Lung (tissue), 12 donors: Measurements from ENCODE around the gene POLR1D. TPM values are rescaled to one million over a fixed set of nuclear protein-coding genes. Genes with fewer than 3 reads are reported as not detected.

Source experiments
- ATAC-seq: fragments of 200-7000 bp; cut with Tn5 transposase; one replicate; pipeline ENCODE4 v1.9.1; 2020; ENCODE audit warnings: moderate number of reproducible peaks; ENCODE audit not compliant: insufficient read depth, low FRiP score
- DNase-seq, 3 donors: peaks; one replicate each; pipeline ENCODE4 v3.0.0-alpha.2; 2013 to 2017
- H3K27ac ChIP-seq, 2 donors: one replicate each; pipeline ENCODE4 v1.5.1; 2013; ENCODE audit warnings: mild to moderate bottlenecking in 2 of 2, moderate library complexity in 2 of 2, control low read depth in 1 of 2, inconsistent platforms in 1 of 2, low read depth in 1 of 2, low read length in 1 of 2
- H3K27me3 ChIP-seq, 3 donors: one replicate each; pipeline ENCODE4 v1.5.1; 2013; ENCODE audit warnings: low read length in 2 of 3; ENCODE audit not compliant: control insufficient read depth in 3 of 3, insufficient read depth in 3 of 3
- H3K36me3 ChIP-seq, 4 donors: one replicate each; pipeline ENCODE4 v1.5.1; 2013; ENCODE audit warnings: low read length in 4 of 4, mild to moderate bottlenecking in 1 of 4, moderate library complexity in 1 of 4; ENCODE audit not compliant: control insufficient read depth in 4 of 4, insufficient read depth in 4 of 4
- H3K4me1 ChIP-seq, 5 donors: one replicate each; pipeline ENCODE4 v1.5.1; 2013; ENCODE audit warnings: low read length in 5 of 5, mild to moderate bottlenecking in 2 of 5, moderate library complexity in 1 of 5; ENCODE audit not compliant: control insufficient read depth in 5 of 5, insufficient read depth in 5 of 5
- H3K4me3 ChIP-seq: one replicate; pipeline ENCODE4 v1.5.1; 2013; ENCODE audit warnings: mild to moderate bottlenecking, control low read depth, moderate library complexity
- H3K9ac ChIP-seq, 2 donors: one replicate each; pipeline ENCODE4 v1.5.1; 2013; ENCODE audit warnings: low read length in 2 of 2, control low read depth in 1 of 2; ENCODE audit not compliant: insufficient read depth in 1 of 2
- H3K9me3 ChIP-seq, 4 donors: one replicate each; pipeline ENCODE4 v1.5.1; 2013; ENCODE audit warnings: low read length in 3 of 4, mild to moderate bottlenecking in 1 of 4, moderate library complexity in 1 of 4; ENCODE audit not compliant: control insufficient read depth in 4 of 4, insufficient read depth in 3 of 4
- WGBS, 2 donors: extraction: QIAGEN DNeasy Blood & Tissue Kit; methylation state at CpG; one replicate each; pipeline ENCODE4 v1.1.7; 2013; 5-methylcytosine and 5-hydroxymethylcytosine counted together
- polyA plus RNA-seq, 2 donors: library from polyadenylated mRNA; stranded (reverse); fragments of 200-250 nt; gene quantifications; one replicate each; pipeline ENCODE4 v1.2.1, GENCODE V29; 2013
- total RNA-seq, 2 donors: library from RNA; depleted of rRNA in 1 of 2; stranded (reverse); fragments of >200 nt in 1 of 2; gene quantifications; one replicate each; pipeline ENCODE4 v1.2.1, GENCODE V29; 2014 to 2021
- TF ChIP-seq, protein P1 (sequence below): IDR thresholded peaks from 2 replicates; pipeline ENCODE4 v1.5.1; 2012; ENCODE audit warnings: mild to moderate bottlenecking; ENCODE audit errors: control extremely low read depth, extremely low read depth
- donor health status: control.
- donor health status: control.
- donor health status: Bipolar disorder and iron deficiency.
- donor health status: healthy.
- donor health status: DM: yes; HTN: yes; CAD: no.

POLR1D gene
- total and polyA plus RNA-seq, 4 donors = 93.8 to 132 (median 104) TPM

GRCh38 chr13:27636589-27637288, 15.0 kb downstream of the POLR1D start:
- no peak for ATAC-seq
- H3K9me3 ChIP-seq = no peaks in the 10 kb centered on the region
- 54 to 55% methylated on average over 6 of the region's 6 CpGs for WGBS, 2 donors
- no peak overlapping the region for H3K27ac ChIP-seq
- no peaks in the 10 kb centered on the region for H3K27me3 ChIP-seq
- peaks cover 2 to 38% (median 12%) of the 10 kb centered on the region in 5 donors for H3K4me1 ChIP-seq
- TF ChIP-seq, protein P1, sequence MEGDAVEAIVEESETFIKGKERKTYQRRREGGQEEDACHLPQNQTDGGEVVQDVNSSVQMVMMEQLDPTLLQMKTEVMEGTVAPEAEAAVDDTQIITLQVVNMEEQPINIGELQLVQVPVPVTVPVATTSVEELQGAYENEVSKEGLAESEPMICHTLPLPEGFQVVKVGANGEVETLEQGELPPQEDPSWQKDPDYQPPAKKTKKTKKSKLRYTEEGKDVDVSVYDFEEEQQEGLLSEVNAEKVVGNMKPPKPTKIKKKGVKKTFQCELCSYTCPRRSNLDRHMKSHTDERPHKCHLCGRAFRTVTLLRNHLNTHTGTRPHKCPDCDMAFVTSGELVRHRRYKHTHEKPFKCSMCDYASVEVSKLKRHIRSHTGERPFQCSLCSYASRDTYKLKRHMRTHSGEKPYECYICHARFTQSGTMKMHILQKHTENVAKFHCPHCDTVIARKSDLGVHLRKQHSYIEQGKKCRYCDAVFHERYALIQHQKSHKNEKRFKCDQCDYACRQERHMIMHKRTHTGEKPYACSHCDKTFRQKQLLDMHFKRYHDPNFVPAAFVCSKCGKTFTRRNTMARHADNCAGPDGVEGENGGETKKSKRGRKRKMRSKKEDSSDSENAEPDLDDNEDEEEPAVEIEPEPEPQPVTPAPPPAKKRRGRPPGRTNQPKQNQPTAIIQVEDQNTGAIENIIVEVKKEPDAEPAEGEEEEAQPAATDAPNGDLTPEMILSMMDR = no peak
- peaks cover 0 to 7% (median 5%) of the 10 kb centered on the region in 4 donors for H3K36me3 ChIP-seq
- H3K4me3 ChIP-seq = no peak overlapping the region
- no peak overlapping the region for H3K9ac ChIP-seq
- peak in 1 of 3 donors; percentile 28 for DNase-seq

GRCh38 chr13:27637289-27637626, 15.6 kb downstream of the POLR1D start:
- Histone ChIP-seq H3K4me1 (peaks cover 2 to 41% (median 12%) of the 10 kb centered on the region in 5 donors), H3K27ac (no peak overlapping the region), H3K9me3 (no peaks in the 10 kb centered on the region), H3K27me3 (no peaks in the 10 kb centered on the region), H3K9ac (no peak overlapping the region), H3K36me3 (peaks cover 0 to 7% (median 5%) of the 10 kb centered on the region in 4 donors), H3K4me3 (no peak overlapping the region)
- DNase-seq (no peak), ATAC-seq (no peak)
- 91 to 93% methylated on average over 1 of the region's 1 CpG for WGBS, 2 donors
- TF ChIP-seq, protein P1 = no peak

- Histone ChIP-seq H3K4me1 (peaks cover 2 to 48% (median 11%) of the 10 kb centered on the region in 5 donors), H3K27ac (no peak overlapping the region), H3K9me3 (no peaks in the 10 kb centered on the region), H3K36me3 (peaks cover 0 to 7% (median 3%) of the 10 kb centered on the region in 4 donors), H3K4me3 (no peak overlapping the region), H3K9ac (no peak overlapping the region), H3K27me3 (no peaks in the 10 kb centered on the region)
- TF ChIP-seq, protein P1 = no peak
- DNase-seq = peak in 2 of 3 donors; percentile 31 to 37
- ATAC-seq = no peak
- 78 to 92% methylated on average over 1 of the region's 1 CpG for WGBS, 2 donors
Measured at GRCh38 chr13:27638001-27638400, 16.3 kb downstream of the POLR1D start.

GRCh38 chr13:27638521-27638920, 16.8 kb downstream of the POLR1D start:
- 54 to 64% methylated on average over 2 of the region's 2 CpGs for whole genome bisulfite sequencing, 2 donors
- H3K4me1 ChIP-seq = peaks cover 2 to 53% (median 8%) of the 10 kb centered on the region in 5 donors
- TF ChIP-seq, protein P1 = no peak
- H3K36me3 ChIP-seq = peaks cover 0 to 7% (median 1%) of the 10 kb centered on the region in 4 donors
- ATAC-seq = no peak
- no peaks in the 10 kb centered on the region for H3K9me3 ChIP-seq
- peak in 2 of 3 donors; percentile 49 to 66 for DNase-seq
- H3K4me3 ChIP-seq = no peak overlapping the region
- H3K9ac ChIP-seq = peak overlapping the region in 1 of 2 donors; percentile 17
- no peaks in the 10 kb centered on the region for H3K27me3 ChIP-seq
- H3K27ac ChIP-seq = no peak overlapping the region
